Effector memory CD8-positive, alpha-beta T cell (primary cell): ENCODE data around the gene ESRRB.

ENCODE experiments used
- ATAC-seq: fragments of 150-1000 bp; cut with Tn5 transposase; replicated peaks from 2 replicates; pipeline ENCODE4 v1.10.0; 2021; ENCODE audit warnings: mild to moderate bottlenecking, moderate library complexity
- DNase-seq, 3 experiments: peaks; one replicate each; pipeline ENCODE4 v3.0.0; 2021
- H3K27ac Mint-ChIP-seq, 2 donors: one replicate each; pipeline ENCODE4 v1.8.0; 2022; ENCODE audit warnings: mild to moderate bottlenecking in 2 of 2, mixed read lengths in 2 of 2, moderate library complexity in 2 of 2
- H3K27me3 Mint-ChIP-seq, 2 donors: one replicate each; pipeline ENCODE4 v1.8.0; 2022; ENCODE audit warnings: mixed read lengths in 2 of 2
- H3K36me3 Mint-ChIP-seq: one replicate; pipeline ENCODE4 v1.8.0; 2022; ENCODE audit warnings: mild to moderate bottlenecking, moderate library complexity, mixed read lengths; ENCODE audit not compliant: insufficient read depth
- H3K4me1 Mint-ChIP-seq, 2 donors: one replicate each; pipeline ENCODE4 v1.8.0; 2022; ENCODE audit warnings: low read depth in 2 of 2, mixed read lengths in 2 of 2
- H3K4me3 Mint-ChIP-seq, 2 donors: one replicate each; pipeline ENCODE4 v1.8.0; 2022; ENCODE audit warnings: mild to moderate bottlenecking in 2 of 2, mixed read lengths in 2 of 2, moderate library complexity in 2 of 2
- H3K9me3 Mint-ChIP-seq, 2 donors: one replicate each; pipeline ENCODE4 v1.8.0; 2022; ENCODE audit warnings: mixed read lengths in 2 of 2

ESRRB gene

GRCh38 chr14:76339728-76340615 is 36.0 kb upstream of the ESRRB start:
- H3K9me3 Mint-ChIP-seq: peaks cover 0 to 7% of the 10 kb centered on the region in 2 donors
- H3K4me1 Mint-ChIP-seq: peaks cover 0 to 4% of the 10 kb centered on the region in 2 donors
- no peak for ATAC-seq
- DNase-seq: no peak
- H3K4me3 Mint-ChIP-seq: no peak overlapping the region
- H3K36me3 Mint-ChIP-seq: no peaks in the 10 kb centered on the region
- no peak overlapping the region for H3K27ac Mint-ChIP-seq
- peaks cover 17 to 71% of the 10 kb centered on the region in 2 donors for H3K27me3 Mint-ChIP-seq

GRCh38 chr14:76343386-76343785 is 32.6 kb upstream of the ESRRB start:
- H3K4me3 Mint-ChIP-seq: no peak overlapping the region
- ATAC-seq (no peak), DNase-seq (no peak)
- H3K9me3 Mint-ChIP-seq: peaks cover 0 to 7% of the 10 kb centered on the region in 2 donors
- peaks cover 12 to 64% of the 10 kb centered on the region in 2 donors for H3K27me3 Mint-ChIP-seq
- no peaks in the 10 kb centered on the region for H3K4me1 Mint-ChIP-seq
- no peak overlapping the region for H3K27ac Mint-ChIP-seq
- no peaks in the 10 kb centered on the region for H3K36me3 Mint-ChIP-seq

GRCh38 chr14:76346391-76347160 is 29.4 kb upstream of the ESRRB start:
- Mint-ChIP-seq H3K27me3 (peaks cover 19 to 79% of the 10 kb centered on the region in 2 donors), H3K27ac (no peak overlapping the region), H3K36me3 (no peaks in the 10 kb centered on the region), H3K4me3 (no peak overlapping the region), H3K4me1 (no peaks in the 10 kb centered on the region), H3K9me3 (peaks cover 0 to 7% of the 10 kb centered on the region in 2 donors)
- DNase-seq: no peak
- ATAC-seq: no peak

- no peaks in the 10 kb centered on the region for H3K9me3 Mint-ChIP-seq
- no peak overlapping the region for H3K4me3 Mint-ChIP-seq
- H3K4me1 Mint-ChIP-seq: no peaks in the 10 kb centered on the region
- peaks cover 24 to 83% of the 10 kb centered on the region in 2 donors for H3K27me3 Mint-ChIP-seq
- H3K36me3 Mint-ChIP-seq: no peaks in the 10 kb centered on the region
- DNase-seq (no peak), ATAC-seq (no peak)
- H3K27ac Mint-ChIP-seq: no peak overlapping the region
Observed at GRCh38 chr14:76348898-76349297, 27.0 kb upstream of the ESRRB start.

- Mint-ChIP-seq H3K9me3 (no peaks in the 10 kb centered on the region), H3K4me1 (no peaks in the 10 kb centered on the region), H3K27me3 (peaks cover 22 to 88% of the 10 kb centered on the region in 2 donors), H3K36me3 (peaks cover 2% of the 10 kb centered on the region), H3K4me3 (no peak overlapping the region), H3K27ac (no peak overlapping the region)
- no peak for ATAC-seq
- DNase-seq: no peak
Observed at GRCh38 chr14:76349993-76350392, 25.9 kb upstream of the ESRRB start.

- DNase-seq (no peak), ATAC-seq (no peak)
- no peak overlapping the region for H3K27ac Mint-ChIP-seq
- no peaks in the 10 kb centered on the region for H3K9me3 Mint-ChIP-seq
- H3K4me1 Mint-ChIP-seq: no peaks in the 10 kb centered on the region
- peaks cover 3% of the 10 kb centered on the region for H3K36me3 Mint-ChIP-seq
- no peak overlapping the region for H3K4me3 Mint-ChIP-seq
- H3K27me3 Mint-ChIP-seq: peaks cover 24 to 88% of the 10 kb centered on the region in 2 donors
Observed at GRCh38 chr14:76350671-76351070, 25.3 kb upstream of the ESRRB start.

GRCh38 chr14:76351941-76352340 is 24.0 kb upstream of the ESRRB start:
- no peak overlapping the region for H3K27ac Mint-ChIP-seq
- no peak for DNase-seq
- no peaks in the 10 kb centered on the region for H3K4me1 Mint-ChIP-seq
- H3K27me3 Mint-ChIP-seq: peaks cover 37 to 89% of the 10 kb centered on the region in 2 donors
- H3K9me3 Mint-ChIP-seq: no peaks in the 10 kb centered on the region
- peaks cover 7% of the 10 kb centered on the region for H3K36me3 Mint-ChIP-seq
- no peak overlapping the region for H3K4me3 Mint-ChIP-seq
- no peak for ATAC-seq

GRCh38 chr14:76352639-76353281 is 23.2 kb upstream of the ESRRB start:
- Mint-ChIP-seq H3K4me1 (no peaks in the 10 kb centered on the region), H3K36me3 (peaks cover 7% of the 10 kb centered on the region), H3K27me3 (peaks cover 43 to 96% of the 10 kb centered on the region in 2 donors), H3K4me3 (no peak overlapping the region), H3K27ac (no peak overlapping the region), H3K9me3 (no peaks in the 10 kb centered on the region)
- no peak for ATAC-seq
- peak; percentile 22 to 29 (median 22) for DNase-seq

- ATAC-seq (no peak), DNase-seq (no peak)
- Mint-ChIP-seq H3K36me3 (peaks cover 7% of the 10 kb centered on the region), H3K27me3 (peaks cover 46 to 94% of the 10 kb centered on the region in 2 donors), H3K4me1 (no peaks in the 10 kb centered on the region), H3K27ac (no peak overlapping the region), H3K4me3 (no peak overlapping the region), H3K9me3 (no peaks in the 10 kb centered on the region)
Observed at GRCh38 chr14:76354310-76354709, 21.6 kb upstream of the ESRRB start.

GRCh38 chr14:76355771-76356170 is 20.2 kb upstream of the ESRRB start:
- Mint-ChIP-seq H3K27me3 (peaks cover 50 to 95% of the 10 kb centered on the region in 2 donors), H3K4me3 (no peak overlapping the region), H3K27ac (no peak overlapping the region), H3K36me3 (peaks cover 7% of the 10 kb centered on the region), H3K9me3 (no peaks in the 10 kb centered on the region), H3K4me1 (no peaks in the 10 kb centered on the region)
- DNase-seq: no peak
- no peak for ATAC-seq

GRCh38 chr14:76371066-76371465 is 4.9 kb upstream of the ESRRB start:
- H3K36me3 Mint-ChIP-seq: no peaks in the 10 kb centered on the region
- no peaks in the 10 kb centered on the region for H3K4me1 Mint-ChIP-seq
- ATAC-seq: no peak
- H3K4me3 Mint-ChIP-seq: no peak overlapping the region
- no peaks in the 10 kb centered on the region for H3K9me3 Mint-ChIP-seq
- no peak for DNase-seq
- no peak overlapping the region for H3K27ac Mint-ChIP-seq
- H3K27me3 Mint-ChIP-seq: peaks cover 42 to 87% of the 10 kb centered on the region in 2 donors

- no peaks in the 10 kb centered on the region for H3K36me3 Mint-ChIP-seq
- DNase-seq (no peak), ATAC-seq (no peak)
- no peak overlapping the region for H3K4me3 Mint-ChIP-seq
- H3K9me3 Mint-ChIP-seq: no peaks in the 10 kb centered on the region
- H3K27me3 Mint-ChIP-seq: peaks cover 58 to 84% of the 10 kb centered on the region in 2 donors
- H3K27ac Mint-ChIP-seq: no peak overlapping the region
- H3K4me1 Mint-ChIP-seq: peaks cover 0 to 5% of the 10 kb centered on the region in 2 donors
Observed at GRCh38 chr14:76373456-76373855, 2.5 kb upstream of the ESRRB start.

- no peak for DNase-seq
- no peaks in the 10 kb centered on the region for H3K9me3 Mint-ChIP-seq
- H3K27me3 Mint-ChIP-seq: peaks cover 63 to 95% of the 10 kb centered on the region in 2 donors
- peaks cover 0 to 5% of the 10 kb centered on the region in 2 donors for H3K4me1 Mint-ChIP-seq
- no peak for ATAC-seq
- H3K27ac Mint-ChIP-seq: no peak overlapping the region
- H3K4me3 Mint-ChIP-seq: no peak overlapping the region
- no peaks in the 10 kb centered on the region for H3K36me3 Mint-ChIP-seq
Observed at GRCh38 chr14:76375484-76375883, 453 bp upstream of the ESRRB start.
